ENCODE results near the gene XYLT1. TPM values are rescaled to one million over a fixed set of nuclear protein-coding genes. Genes with fewer than 3 reads are reported as not detected.

Gene XYLT1
- total and polyA plus RNA-seq, 2 of the 4 experiments (the other 2 are of a cell fraction), result 9.0 to 12.7 TPM

DNA sequence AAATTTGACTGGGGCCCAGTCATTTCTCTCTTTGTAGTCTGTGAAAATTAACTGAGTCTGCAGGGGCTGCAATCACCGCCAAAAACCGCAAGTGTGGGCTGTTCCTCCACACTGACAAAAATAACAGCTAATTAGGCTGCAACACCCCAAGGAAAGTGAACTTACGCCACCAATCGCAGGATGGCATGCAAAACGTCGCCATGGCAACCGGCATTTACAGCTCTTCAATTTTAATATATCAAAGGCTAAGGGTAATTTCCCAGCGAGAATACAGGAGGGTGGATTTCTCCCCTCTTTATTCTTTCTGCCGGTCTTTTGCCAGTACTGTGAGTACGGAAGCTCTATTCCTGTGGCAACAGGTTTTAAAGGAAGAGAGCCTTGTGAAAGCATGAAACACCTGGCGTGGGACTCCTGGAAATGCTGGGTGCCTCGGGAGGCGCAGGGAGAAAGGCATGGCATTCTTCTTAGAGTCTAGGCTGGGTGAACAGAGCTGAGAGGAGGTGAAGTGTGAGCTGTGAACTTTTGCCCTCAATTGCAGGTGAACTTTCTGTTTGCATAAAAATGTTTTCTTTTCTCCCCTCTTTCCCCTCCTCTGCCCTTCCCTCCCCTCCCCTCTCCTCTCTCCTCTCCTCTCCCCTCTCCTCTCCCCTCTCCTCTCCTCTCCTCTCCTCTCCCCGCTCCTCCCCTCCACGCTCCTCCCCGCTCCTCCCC is 399.7 kb downstream of the XYLT1 start:
- DNase-seq, result no peak
- Histone ChIP-seq H4K20me1 (ENCODE audit: insufficient read depth, low read length) (no peaks in the 10 kb centered on the region), H3K4ac (ENCODE audit: low read depth, low read length) (no peak overlapping the region), H3K4me2 (ENCODE audit: low read depth, low read length) (no peak overlapping the region), H2BK5ac (ENCODE audit: low read depth, low read length, poor library complexity, severe bottlenecking) (no peak overlapping the region), H3K9me1 (ENCODE audit: insufficient read depth, low read length) (no peaks in the 10 kb centered on the region), H4K91ac (ENCODE audit: insufficient read depth, low read depth, low read length) (no peak overlapping the region), H3K14ac (replicated peaks; ENCODE audit: low read depth, low read length) (no peak overlapping the region), H3K36me3 (ENCODE audit: control insufficient read depth, insufficient read depth, low read length) (no peaks in the 10 kb centered on the region), H3K9me3 (ENCODE audit: control insufficient read depth, insufficient read depth, low read length) (no peaks in the 10 kb centered on the region), H3K23ac (ENCODE audit: low read depth, low read length) (no peak overlapping the region), H3K79me1 (ENCODE audit: low read depth in 1 of 2, low read length in 2 of 2) (no peaks in the 10 kb centered on the region), H2AK5ac (ENCODE audit: low read depth, low read length) (no peak overlapping the region), H3K4me1 (ENCODE audit: control insufficient read depth, insufficient read depth, low read length) (no peaks in the 10 kb centered on the region), H3K27me3 (ENCODE audit: control insufficient read depth, insufficient read depth, low read length) (no peaks in the 10 kb centered on the region), H2BK15ac (ENCODE audit: low read depth, low read length) (no peak overlapping the region), H3K9ac (ENCODE audit: low read depth, low read length) (no peak overlapping the region), H2BK120ac (ENCODE audit: low read depth, low read length) (no peak overlapping the region), H2AK9ac (replicated peaks; ENCODE audit: low read depth, low read length, poor library complexity) (no peak overlapping the region), H3K18ac (ENCODE audit: low read depth, low read length) (no peak overlapping the region), H3K4me3 (ENCODE audit: insufficient read depth, low read depth, low read length) (no peak overlapping the region), H4K8ac (ENCODE audit: low read depth in 2 of 2, low read length in 2 of 2) (no peak overlapping the region), H2AFZ (replicated peaks; ENCODE audit: low read length, poor library complexity) (no peak overlapping the region), H3K27ac (ENCODE audit: insufficient read depth, low read length) (no peak overlapping the region), H2BK20ac (ENCODE audit: low read depth, low read length) (no peak overlapping the region), H4K5ac (ENCODE audit: low read depth, low read length) (no peak overlapping the region), H3K56ac (ENCODE audit: extremely low read depth, insufficient read depth, low read length) (no peak overlapping the region)
- no peak for TF ChIP-seq RAD21 (IDR thresholded peaks at IDR 0.05; ENCODE audit: low read length)
- TF ChIP-seq, protein P1, sequence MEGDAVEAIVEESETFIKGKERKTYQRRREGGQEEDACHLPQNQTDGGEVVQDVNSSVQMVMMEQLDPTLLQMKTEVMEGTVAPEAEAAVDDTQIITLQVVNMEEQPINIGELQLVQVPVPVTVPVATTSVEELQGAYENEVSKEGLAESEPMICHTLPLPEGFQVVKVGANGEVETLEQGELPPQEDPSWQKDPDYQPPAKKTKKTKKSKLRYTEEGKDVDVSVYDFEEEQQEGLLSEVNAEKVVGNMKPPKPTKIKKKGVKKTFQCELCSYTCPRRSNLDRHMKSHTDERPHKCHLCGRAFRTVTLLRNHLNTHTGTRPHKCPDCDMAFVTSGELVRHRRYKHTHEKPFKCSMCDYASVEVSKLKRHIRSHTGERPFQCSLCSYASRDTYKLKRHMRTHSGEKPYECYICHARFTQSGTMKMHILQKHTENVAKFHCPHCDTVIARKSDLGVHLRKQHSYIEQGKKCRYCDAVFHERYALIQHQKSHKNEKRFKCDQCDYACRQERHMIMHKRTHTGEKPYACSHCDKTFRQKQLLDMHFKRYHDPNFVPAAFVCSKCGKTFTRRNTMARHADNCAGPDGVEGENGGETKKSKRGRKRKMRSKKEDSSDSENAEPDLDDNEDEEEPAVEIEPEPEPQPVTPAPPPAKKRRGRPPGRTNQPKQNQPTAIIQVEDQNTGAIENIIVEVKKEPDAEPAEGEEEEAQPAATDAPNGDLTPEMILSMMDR (conservative IDR thresholded peaks at IDR 0.05; ENCODE audit: low read depth, low read length), result no peak
- TF ChIP-seq SMC3 (IDR thresholded peaks at IDR 0.05; ENCODE audit: low read depth, low read length), result no peak
- TF ChIP-seq FOS (IDR thresholded peaks at IDR 0.05; ENCODE audit: low read depth, low read length), result no peak
- TF ChIP-seq MXI1 (IDR thresholded peaks at IDR 0.05; ENCODE audit: borderline replicate concordance, low read depth, low read length), result no peak
- TF ChIP-seq, protein P2, sequence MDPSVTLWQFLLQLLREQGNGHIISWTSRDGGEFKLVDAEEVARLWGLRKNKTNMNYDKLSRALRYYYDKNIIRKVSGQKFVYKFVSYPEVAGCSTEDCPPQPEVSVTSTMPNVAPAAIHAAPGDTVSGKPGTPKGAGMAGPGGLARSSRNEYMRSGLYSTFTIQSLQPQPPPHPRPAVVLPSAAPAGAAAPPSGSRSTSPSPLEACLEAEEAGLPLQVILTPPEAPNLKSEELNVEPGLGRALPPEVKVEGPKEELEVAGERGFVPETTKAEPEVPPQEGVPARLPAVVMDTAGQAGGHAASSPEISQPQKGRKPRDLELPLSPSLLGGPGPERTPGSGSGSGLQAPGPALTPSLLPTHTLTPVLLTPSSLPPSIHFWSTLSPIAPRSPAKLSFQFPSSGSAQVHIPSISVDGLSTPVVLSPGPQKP (IDR thresholded peaks at IDR 0.05; ENCODE audit: borderline replicate concordance, low read depth, low read length), result no peak
- no peak for TF ChIP-seq BHLHE40 (IDR thresholded peaks at IDR 0.05; ENCODE audit: low read depth, low read length)
- no peak for TF ChIP-seq NFE2L2 (IDR thresholded peaks at IDR 0.05; ENCODE audit: low read depth, low read length)
- TF ChIP-seq MAFK (IDR thresholded peaks at IDR 0.05; ENCODE audit: low read depth, low read length), result no peak
- no peak for TF ChIP-seq MAZ (IDR thresholded peaks at IDR 0.05; ENCODE audit: borderline replicate concordance, low read depth, low read length)
- no peak for TF ChIP-seq POLR2A (IDR thresholded peaks at IDR 0.05; ENCODE audit: low read depth, low read length)
- TF ChIP-seq, protein P3, sequence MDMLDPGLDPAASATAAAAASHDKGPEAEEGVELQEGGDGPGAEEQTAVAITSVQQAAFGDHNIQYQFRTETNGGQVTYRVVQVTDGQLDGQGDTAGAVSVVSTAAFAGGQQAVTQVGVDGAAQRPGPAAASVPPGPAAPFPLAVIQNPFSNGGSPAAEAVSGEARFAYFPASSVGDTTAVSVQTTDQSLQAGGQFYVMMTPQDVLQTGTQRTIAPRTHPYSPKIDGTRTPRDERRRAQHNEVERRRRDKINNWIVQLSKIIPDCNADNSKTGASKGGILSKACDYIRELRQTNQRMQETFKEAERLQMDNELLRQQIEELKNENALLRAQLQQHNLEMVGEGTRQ (IDR thresholded peaks at IDR 0.05; ENCODE audit: low read depth, low read length), result no peak
- no peak for TF ChIP-seq RFX5 (IDR thresholded peaks at IDR 0.05; ENCODE audit: low read depth, low read length)
- TF ChIP-seq CEBPB (IDR thresholded peaks at IDR 0.05; ENCODE audit: low read depth, low read length), result no peak
- TF ChIP-seq CHD1 (IDR thresholded peaks at IDR 0.05; ENCODE audit: low read depth, low read length), result no peak
- TF ChIP-seq RCOR1 (IDR thresholded peaks at IDR 0.05; ENCODE audit: insufficient replicate concordance, low read length), result no peak
- dilution Hi-C loops (cut with HindIII; ENCODE audit: low sequenced_read_pairs, unreplicated experiment) (no loop called here), in situ Hi-C loops (cut with MboI; ENCODE audit: low sequenced_read_pairs) (no loop called here), intact Hi-C loops (cut with micrococcal nuclease) (loop anchor here (10.0 kb wide), 1 partner anchor 394 kb away; no protein-coding TSS in a partner anchor)
- ChIA-PET CTCF (no interaction called here), POLR2A (ENCODE audit: unreplicated experiment) (no interaction called here)
- no peak for ATAC-seq (ENCODE audit: low read depth)
- BruUV-seq (replicated peaks), result no TSS peak
- WGBS, 2 experiments (ENCODE audit: extremely low coverage in 2 of 2, insufficient read length in 1 of 2), result no CpG with 5 or more reads among the region's 16 CpGs
